CD14-positive monocyte (primary cell): ENCODE measurements around the gene B3GALT4. TPM values are rescaled to one million over a fixed set of nuclear protein-coding genes. Genes with fewer than 3 reads are reported as not detected.

Experiments
- DNase-seq, 3 donors: peaks; one replicate each; pipeline ENCODE4 v3.0.0-alpha.2; 2011 to 2022
- H2AFZ ChIP-seq: 2 replicates; pipeline ENCODE4 v1.6.0; 2012; ENCODE audit warnings: mild to moderate bottlenecking, low read depth, low read length, inconsistent platforms; ENCODE audit not compliant: insufficient read depth, poor library complexity, severe bottlenecking
- H3K27ac ChIP-seq, 2 donors: 1 replicate in 1 of 2; 2 replicates in 1 of 2; pipeline ENCODE4 v1.5.1; 2012 to 2013; ENCODE audit warnings: low read length in 2 of 2, control low read depth in 1 of 2, inconsistent platforms in 1 of 2, low read depth in 1 of 2, mild to moderate bottlenecking in 1 of 2
- H3K27me3 ChIP-seq, 2 donors: one replicate each; pipeline versions ENCODE4 v1.6.0 to v1.6.1; 2011 to 2013; ENCODE audit warnings: low read length in 2 of 2; ENCODE audit not compliant: control insufficient read depth in 2 of 2, insufficient read depth in 2 of 2
- H3K36me3 ChIP-seq, 2 donors: replicated peaks in 1 of 2; 1 replicate in 1 of 2; 2 replicates in 1 of 2; pipeline versions ENCODE4 v1.5.1 to v1.6.1; 2012 to 2013; ENCODE audit warnings: low read length in 2 of 2, control low read depth in 1 of 2, inconsistent platforms in 1 of 2, mild to moderate bottlenecking in 1 of 2; ENCODE audit not compliant: insufficient read depth in 2 of 2, control insufficient read depth in 1 of 2
- H3K4me1 ChIP-seq, 2 donors: 1 replicate in 1 of 2; 2 replicates in 1 of 2; pipeline versions ENCODE4 v1.5.1 to v1.6.1; 2012 to 2013; ENCODE audit warnings: low read length in 2 of 2, control low read depth in 1 of 2, inconsistent platforms in 1 of 2, mild to moderate bottlenecking in 1 of 2, moderate library complexity in 1 of 2; ENCODE audit not compliant: insufficient read depth in 2 of 2, control insufficient read depth in 1 of 2
- H3K4me2 ChIP-seq: replicated peaks from 2 replicates; pipeline ENCODE3; 2012; ENCODE audit warnings: low read length, moderate library complexity, mild to moderate bottlenecking; ENCODE audit not compliant: poor library complexity, severe bottlenecking; ENCODE audit errors: extremely low read depth
- H3K4me3 ChIP-seq, 3 experiments: fragments of 200-600 bp in 1 of 3; sonication (generic) in 1 of 3; replicated peaks in 1 of 3; 1 replicate in 2 of 3; 2 replicates in 1 of 3; pipeline ENCODE4 v1.5.1; 2011 to 2013; ENCODE audit warnings: low read length in 3 of 3, mild to moderate bottlenecking in 3 of 3, control low read depth in 2 of 3, low read depth in 2 of 3, inconsistent platforms in 1 of 3, moderate library complexity in 1 of 3
- H3K79me2 ChIP-seq: 2 replicates; pipeline ENCODE4 v1.6.0; 2012; ENCODE audit warnings: mild to moderate bottlenecking, control low read depth, inconsistent platforms, low read length, moderate library complexity; ENCODE audit not compliant: insufficient read depth
- H3K9ac ChIP-seq: 2 replicates; pipeline ENCODE4 v1.6.0; 2017; ENCODE audit warnings: low read length, mild to moderate bottlenecking; ENCODE audit not compliant: insufficient read depth, poor library complexity, severe bottlenecking
- H3K9me3 ChIP-seq, 2 donors: replicated peaks in 1 of 2; 1 replicate in 1 of 2; 2 replicates in 1 of 2; pipeline versions ENCODE4 v1.5.1 to v1.6.1; 2012 to 2013; ENCODE audit warnings: low read length in 2 of 2, control low read depth in 1 of 2; ENCODE audit not compliant: control insufficient read depth in 1 of 2, insufficient read depth in 1 of 2
- H4K20me1 ChIP-seq: 2 replicates; pipeline ENCODE4 v1.6.0; 2012; ENCODE audit warnings: mild to moderate bottlenecking, low read length, control low read depth, moderate library complexity; ENCODE audit not compliant: insufficient read depth
- H3K27ac Mint-ChIP-seq, 7 donors: one replicate each; pipeline ENCODE4 v1.8.0; 2020; ENCODE audit warnings: mild to moderate bottlenecking in 7 of 7, mixed read lengths in 7 of 7, moderate library complexity in 6 of 7, inconsistent platforms in 2 of 7
- H3K27me3 Mint-ChIP-seq, 3 donors: one replicate each; pipeline ENCODE4 v1.8.0; 2021 to 2022; ENCODE audit warnings: low read depth in 3 of 3, mild to moderate bottlenecking in 3 of 3, mixed read lengths in 3 of 3, moderate library complexity in 3 of 3, inconsistent platforms in 1 of 3
- H3K36me3 Mint-ChIP-seq, 2 donors: one replicate each; pipeline ENCODE4 v1.8.0; 2020; ENCODE audit warnings: mixed read lengths in 2 of 2, inconsistent platforms in 1 of 2, mild to moderate bottlenecking in 1 of 2
- H3K4me1 Mint-ChIP-seq: one replicate; pipeline ENCODE4 v1.8.0; 2020; ENCODE audit warnings: mild to moderate bottlenecking, mixed read lengths
- H3K4me3 Mint-ChIP-seq, 2 donors: one replicate each; pipeline ENCODE4 v1.8.0; 2020; ENCODE audit warnings: mild to moderate bottlenecking in 2 of 2, mixed read lengths in 2 of 2, moderate library complexity in 1 of 2
- H3K9me3 Mint-ChIP-seq, 7 donors: one replicate each; pipeline ENCODE4 v1.8.0; 2020 to 2022; ENCODE audit warnings: mixed read lengths in 7 of 7, mild to moderate bottlenecking in 6 of 7, moderate library complexity in 6 of 7, inconsistent platforms in 2 of 7
- WGBS: methylation state at CpG from one replicate; pipeline ENCODE4 v1.1.5; 2013; ENCODE audit warnings: missing lambda C conversion rate; ENCODE audit not compliant: insufficient coverage; 5-methylcytosine and 5-hydroxymethylcytosine counted together
- intact Hi-C, 2 donors: fragments of 100-400 bp; cut with micrococcal nuclease; formaldehyde crosslinking; loops; one replicate each; pipeline versions ENCODE4 v1.15.0 to v1.15.1; 2023
- polyA minus RNA-seq: library from RNA; depleted of rRNA, polyadenylated mRNA; stranded (reverse); fragments of >200 nt; gene quantifications from 2 replicates; pipeline ENCODE4 v1.2.3, GENCODE V29; 2012
- polyA plus RNA-seq, 3 donors: library from polyadenylated mRNA; depleted of rRNA in 1 of 3; unstranded in 2 of 3; stranded (reverse) in 1 of 3; fragments of 300-500 nt in 2 of 3; fragments of >200 nt in 1 of 3; fragmentation: Illumina TruSeq in 2 of 3; gene quantifications; 1 replicate in 2 of 3; 2 replicates in 1 of 3; pipeline ENCODE4 v1.2.3, GENCODE V29; 2012 to 2021
- total RNA-seq, 12 experiments: library from RNA in 1 of 12; stranded (reverse) in 1 of 12; fragments of 120-200 nt in 1 of 12; gene quantifications; one replicate each; pipeline ENCODE4 v1.2.4 and lab custom pipeline; 2013 to 2026; ENCODE audit warnings: mixed read lengths in 6 of 12, inconsistent platforms in 1 of 12
- TF ChIP-seq, protein P1 (sequence below): fragments of 200-600 bp; IDR thresholded peaks from one replicate; pipeline ENCODE4 v1.8.0; 2022; ENCODE audit warnings: antibody characterized with exemption, mild to moderate bottlenecking

Gene B3GALT4
- 24.6 TPM for total RNA-seq (2013)
- polyA plus RNA-seq (10 to 100 TPM in 2 of 3 donors, 1 to 10 TPM in 1; 6.5 to 32.2 (median 28.5) TPM), polyA minus RNA-seq (17.9 and 24.9 TPM in 2 replicates), total RNA-seq (lab: John Stamatoyannopoulos, UW) (2.4 to 8.5 (median 5.5) reads per million in 11 experiments)

DNA sequence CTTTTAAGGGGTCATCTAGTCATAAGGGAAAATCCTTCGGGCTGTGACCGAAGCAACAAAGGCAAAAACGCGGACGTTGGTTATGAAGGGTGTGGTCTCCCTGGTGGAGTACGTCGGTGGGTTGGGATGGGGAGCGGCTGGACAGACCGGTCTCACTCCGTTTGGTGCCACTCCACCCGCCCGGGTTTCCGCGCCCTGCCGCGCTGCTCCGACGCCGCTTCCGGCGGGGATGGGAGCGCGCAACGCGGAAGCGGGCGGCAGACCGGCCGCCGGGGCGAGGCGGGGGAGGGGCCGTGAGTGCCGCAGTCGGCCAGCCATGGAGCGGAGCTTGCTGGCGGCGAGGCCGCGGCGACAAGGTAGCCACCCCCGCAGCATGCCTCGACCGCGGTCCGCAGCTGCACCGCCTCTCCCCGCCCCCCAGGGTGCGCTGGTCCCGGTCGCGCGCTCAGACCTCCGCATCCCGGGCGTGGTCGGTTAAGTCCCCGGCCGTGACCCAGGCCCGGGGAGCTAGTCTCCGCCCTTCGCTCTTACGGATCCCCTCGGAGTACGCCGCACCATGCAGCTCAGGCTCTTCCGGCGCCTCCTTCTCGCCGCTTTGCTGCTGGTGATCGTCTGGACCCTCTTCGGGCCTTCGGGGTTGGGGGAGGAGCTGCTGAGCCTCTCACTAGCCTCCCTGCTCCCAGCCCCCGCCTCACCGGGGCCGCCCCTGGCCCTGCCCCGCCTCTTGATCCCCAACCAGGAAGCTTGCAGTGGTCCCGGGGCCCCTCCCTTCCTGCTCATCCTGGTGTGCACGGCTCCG, at the start of gene B3GALT4:
B3GALT4 (plus strand) TSS at position 260 of the 799 bp plus-strand sequence; CDS start at position 557, 297 bp downstream.
- H3K27ac ChIP-seq, result peak within 1 kb of the TSS; percentile 78 to 80
- Mint-ChIP-seq H3K27ac (peak within 1 kb of the TSS; percentile 87 to 95 (median 92)), H3K4me3 (peak within 1 kb of the TSS; percentile 94), H3K9me3 (no peaks in the 10 kb centered on the region), H3K4me1 (peaks cover 74% of the 10 kb centered on the region), H3K27me3 (no peaks in the 10 kb centered on the region), H3K36me3 (peaks cover 45 to 70% of the 10 kb centered on the region in 2 donors)
- no peaks in the 10 kb centered on the region for H3K27me3 ChIP-seq
- intact Hi-C loops, result no loop called here
- TF ChIP-seq, protein P1, sequence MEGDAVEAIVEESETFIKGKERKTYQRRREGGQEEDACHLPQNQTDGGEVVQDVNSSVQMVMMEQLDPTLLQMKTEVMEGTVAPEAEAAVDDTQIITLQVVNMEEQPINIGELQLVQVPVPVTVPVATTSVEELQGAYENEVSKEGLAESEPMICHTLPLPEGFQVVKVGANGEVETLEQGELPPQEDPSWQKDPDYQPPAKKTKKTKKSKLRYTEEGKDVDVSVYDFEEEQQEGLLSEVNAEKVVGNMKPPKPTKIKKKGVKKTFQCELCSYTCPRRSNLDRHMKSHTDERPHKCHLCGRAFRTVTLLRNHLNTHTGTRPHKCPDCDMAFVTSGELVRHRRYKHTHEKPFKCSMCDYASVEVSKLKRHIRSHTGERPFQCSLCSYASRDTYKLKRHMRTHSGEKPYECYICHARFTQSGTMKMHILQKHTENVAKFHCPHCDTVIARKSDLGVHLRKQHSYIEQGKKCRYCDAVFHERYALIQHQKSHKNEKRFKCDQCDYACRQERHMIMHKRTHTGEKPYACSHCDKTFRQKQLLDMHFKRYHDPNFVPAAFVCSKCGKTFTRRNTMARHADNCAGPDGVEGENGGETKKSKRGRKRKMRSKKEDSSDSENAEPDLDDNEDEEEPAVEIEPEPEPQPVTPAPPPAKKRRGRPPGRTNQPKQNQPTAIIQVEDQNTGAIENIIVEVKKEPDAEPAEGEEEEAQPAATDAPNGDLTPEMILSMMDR, result peak; percentile 68
- peak; percentile 66 to 80 (median 67) for DNase-seq
- WGBS, result under 1% methylated on average over 77 of the region's 80 CpGs
- peaks cover 46 to 78% of the 10 kb centered on the region in 2 donors for H3K36me3 ChIP-seq
- H4K20me1 ChIP-seq, result peaks cover 72% of the 10 kb centered on the region
- peak within 1 kb of the TSS; percentile 76 to 94 (median 90) for H3K4me3 ChIP-seq
- peaks cover 83% of the 10 kb centered on the region for H3K79me2 ChIP-seq
- H2AFZ ChIP-seq, result peak within 1 kb of the TSS; percentile 92
- H3K9ac ChIP-seq, result peak within 1 kb of the TSS; percentile 78
- H3K9me3 ChIP-seq, result no peaks in the 10 kb centered on the region
- peaks cover 69 to 78% of the 10 kb centered on the region in 2 donors for H3K4me1 ChIP-seq
- peak within 1 kb of the TSS; percentile 99 for H3K4me2 ChIP-seq

- peaks cover 14 to 25% (median 23%) of the 10 kb centered on the region in 3 donors for H3K27me3 Mint-ChIP-seq
- TF ChIP-seq, protein P1, result no peak
- Histone ChIP-seq H3K27me3 (peaks cover 2 to 11% of the 10 kb centered on the region in 2 donors), H3K9ac (no peak overlapping the region), H3K4me3 (no peak overlapping the region), H4K20me1 (no peaks in the 10 kb centered on the region), H3K27ac (no peak overlapping the region), H3K4me2 (no peak overlapping the region), H3K79me2 (no peaks in the 10 kb centered on the region), H3K9me3 (no peaks in the 10 kb centered on the region), H3K4me1 (no peaks in the 10 kb centered on the region), H2AFZ (no peak overlapping the region), H3K36me3 (no peaks in the 10 kb centered on the region)
- no peaks in the 10 kb centered on the region for H3K4me1 Mint-ChIP-seq
- no peak for DNase-seq
- H3K36me3 Mint-ChIP-seq, result no peaks in the 10 kb centered on the region
- H3K4me3 Mint-ChIP-seq, result no peak overlapping the region
- intact Hi-C loops, result no loop called here
- WGBS, result 46% methylated on average over 5 of the region's 6 CpGs
- H3K27ac Mint-ChIP-seq, result no peak overlapping the region
- peaks cover 0 to 5% (median 0%) of the 10 kb centered on the region in 7 donors for H3K9me3 Mint-ChIP-seq
These were observed 41.7 kb upstream of the B3GALT4 start for GRCh38 chr6:33235221-33235634.
